Myocyte (in vitro differentiated cells): Measurements from ENCODE around the gene POU3F2. TPM values are rescaled to one million over a fixed set of nuclear protein-coding genes. Genes with fewer than 3 reads are reported as not detected.

ENCODE experiments used
- DNase-seq: peaks from one replicate; pipeline ENCODE4 v3.0.0-alpha.2; 2012; ENCODE audit warnings: low read depth
- total RNA-seq: library from RNA; depleted of rRNA; stranded (reverse); fragments of >200 nt; gene quantifications from 2 replicates; pipeline ENCODE4 v1.2.3, GENCODE V29; 2014

POU3F2 gene
- total RNA-seq, 1 donor from 2014 or later: 0.19 TPM

DNA sequence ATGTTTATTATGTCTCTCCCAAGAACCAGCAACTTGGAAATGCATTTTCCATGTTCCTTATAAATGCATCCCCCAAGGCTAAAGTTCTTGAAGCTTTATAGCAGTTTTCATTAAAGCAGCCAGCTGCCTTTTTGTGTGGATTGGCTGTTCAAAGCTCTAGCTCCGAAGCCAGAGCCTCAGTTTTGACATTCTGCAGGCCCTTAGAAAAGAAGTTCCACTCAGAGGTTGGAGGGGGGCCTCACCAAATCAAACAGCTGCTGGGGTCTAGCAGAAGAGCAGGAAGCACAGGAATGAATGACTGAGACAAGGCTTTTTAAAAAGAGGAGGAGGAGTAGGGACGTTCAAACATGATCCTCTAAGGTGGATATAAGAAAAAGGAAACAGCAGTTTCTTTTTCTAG is 4.2 kb upstream of the POU3F2 start:
- DNase-seq: no peak

DNA sequence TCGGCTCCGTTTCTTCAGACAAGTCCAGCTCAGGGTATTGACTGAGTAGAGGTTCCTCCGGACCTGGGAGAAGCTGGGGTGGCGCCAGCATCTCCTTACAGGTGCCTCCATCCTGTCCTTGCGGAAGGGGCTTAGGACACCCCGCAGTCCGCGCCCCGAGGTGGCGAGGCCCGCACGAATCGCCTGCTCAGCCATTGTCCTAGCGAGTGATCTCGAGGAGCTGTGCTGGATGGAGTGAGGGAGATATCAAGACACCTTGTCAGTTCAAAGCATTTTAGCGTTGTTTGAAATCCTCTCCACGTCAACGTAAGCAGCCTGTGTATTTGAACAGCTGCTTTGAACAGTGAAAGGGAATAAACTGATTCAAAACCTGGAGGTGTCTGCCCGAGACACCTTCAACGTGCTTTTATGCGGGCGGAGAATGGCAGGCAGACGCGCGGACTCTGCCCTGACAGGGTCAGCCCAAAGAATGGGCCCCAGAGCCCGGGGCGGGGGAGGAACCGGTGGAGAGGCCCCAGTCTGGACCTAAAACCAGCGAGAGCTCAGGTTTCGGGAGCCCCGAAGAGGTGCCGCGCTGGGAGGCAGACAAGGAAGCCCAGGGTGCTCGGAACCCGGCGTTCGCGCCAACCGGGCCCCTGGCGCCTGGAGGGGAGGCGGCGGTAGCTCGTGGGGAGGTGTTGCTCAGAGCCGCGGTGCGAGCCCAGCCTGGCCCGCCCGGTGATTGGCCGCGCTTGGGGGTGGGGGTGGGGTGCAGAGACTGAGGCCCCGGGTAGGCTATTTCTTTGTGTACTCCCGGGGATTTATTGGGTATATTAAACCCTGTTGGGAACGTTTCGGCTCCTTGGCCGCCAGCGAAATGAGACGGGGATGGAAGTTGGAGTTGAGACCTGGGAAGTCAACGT is 3.1 kb upstream of the POU3F2 start:
- no peak for DNase-seq

DNA sequence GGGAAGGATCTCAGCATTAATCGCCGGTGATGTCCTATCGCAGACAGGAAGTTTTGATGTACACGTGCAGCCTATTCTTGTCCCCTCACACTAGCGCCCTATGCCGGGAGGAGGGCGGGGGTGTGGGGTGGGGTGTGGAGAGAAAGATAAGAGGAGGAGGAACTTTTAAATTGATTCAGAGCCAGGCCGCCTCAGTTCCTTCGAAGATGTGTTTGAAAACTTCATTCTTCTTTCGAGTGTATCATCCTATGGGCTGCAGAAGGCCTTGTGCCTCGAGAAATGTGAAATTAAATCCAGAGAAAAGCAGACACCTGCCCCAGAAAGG is 2.5 kb upstream of the POU3F2 start:
- DNase-seq: no peak

DNA sequence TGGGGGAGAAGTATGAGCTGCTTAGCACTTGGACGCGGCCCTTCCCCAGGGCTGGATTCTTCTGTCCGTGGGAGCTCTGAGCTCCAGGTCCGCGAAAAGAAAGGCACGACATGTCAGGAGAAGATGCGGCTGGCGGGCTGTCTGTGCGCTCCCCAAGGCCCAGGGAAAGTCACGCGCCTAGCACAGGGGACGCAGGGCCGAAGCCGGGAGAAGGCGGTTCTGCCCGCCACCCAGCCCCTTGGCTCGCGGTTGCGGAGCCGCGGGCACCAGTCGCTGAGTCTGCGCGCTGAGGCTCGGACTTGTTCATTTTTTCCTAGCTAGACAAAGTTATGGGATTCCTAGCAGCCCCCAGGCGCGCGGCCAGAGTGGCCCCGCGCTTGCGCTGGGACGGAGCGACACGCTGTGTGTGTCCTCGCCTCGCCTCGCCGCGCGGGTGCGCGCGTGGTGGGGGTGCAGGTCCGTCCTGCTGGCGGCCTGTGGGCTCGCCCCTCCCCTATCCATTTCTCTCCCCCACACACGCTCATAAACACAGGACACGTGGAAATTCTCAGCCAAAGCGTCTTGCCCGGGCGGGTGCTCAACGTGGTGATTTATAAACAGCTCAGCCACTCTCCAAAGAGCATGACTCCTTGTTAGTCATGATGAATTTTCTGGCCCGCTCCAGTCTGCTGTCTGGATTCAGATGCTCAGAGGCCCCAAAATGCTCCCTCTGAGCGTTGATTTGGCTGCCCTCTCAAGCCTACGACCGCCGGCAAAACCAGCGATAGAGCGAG is 1.9 kb upstream of the POU3F2 start:
- DNase-seq: peak; percentile 50

DNA sequence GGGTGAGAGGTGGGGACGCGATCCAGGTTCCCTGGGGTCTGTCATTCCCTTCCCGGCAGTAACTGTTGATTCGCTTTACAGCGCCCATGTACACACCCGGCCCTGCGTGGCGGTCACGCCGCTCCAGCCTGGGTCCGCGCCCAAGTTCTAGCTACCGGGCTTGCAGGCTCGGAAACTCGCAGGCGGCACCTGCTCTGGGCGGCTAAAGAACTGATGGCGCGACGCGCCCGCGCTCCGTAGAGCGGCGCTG is 1.4 kb upstream of the POU3F2 start:
- DNase-seq: peak; percentile 43

DNA sequence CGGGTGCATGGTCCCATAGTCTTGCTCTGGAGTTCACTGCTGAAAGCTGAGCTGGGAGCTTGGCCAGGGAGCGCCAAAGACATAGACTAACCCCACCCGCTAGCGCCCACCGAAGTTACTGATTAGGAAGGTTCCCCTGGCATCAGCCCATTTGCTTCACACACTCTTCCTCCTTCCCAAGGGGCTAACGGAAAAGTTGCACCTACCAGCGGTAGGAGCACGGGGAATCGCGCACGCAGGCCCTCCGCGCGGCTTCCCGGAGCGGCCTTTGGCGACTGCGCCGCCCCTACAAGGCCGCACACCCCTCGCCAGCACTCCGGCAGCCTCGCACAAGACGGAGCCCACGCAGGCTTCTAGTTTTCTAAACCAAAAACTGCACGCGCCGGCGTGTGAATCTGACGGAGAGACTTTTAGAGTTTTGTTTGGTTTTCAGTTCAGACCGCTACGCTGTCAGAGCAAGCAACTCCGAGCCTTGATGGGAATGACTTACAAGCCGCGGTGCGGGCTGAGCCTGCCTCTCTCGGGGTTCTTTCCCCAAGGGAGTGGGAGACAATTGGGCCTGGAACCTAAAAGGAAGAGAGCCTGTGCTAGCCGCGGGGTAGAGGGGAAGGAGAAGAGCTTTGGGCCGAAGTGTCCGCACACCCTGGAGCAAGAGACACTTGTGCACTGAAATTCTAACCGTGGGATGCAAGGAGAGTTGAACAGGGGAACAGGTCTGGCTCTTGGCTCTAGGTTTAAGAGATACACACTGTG is 891 bp upstream of the POU3F2 start:
- peak; percentile 24 for DNase-seq

DNA sequence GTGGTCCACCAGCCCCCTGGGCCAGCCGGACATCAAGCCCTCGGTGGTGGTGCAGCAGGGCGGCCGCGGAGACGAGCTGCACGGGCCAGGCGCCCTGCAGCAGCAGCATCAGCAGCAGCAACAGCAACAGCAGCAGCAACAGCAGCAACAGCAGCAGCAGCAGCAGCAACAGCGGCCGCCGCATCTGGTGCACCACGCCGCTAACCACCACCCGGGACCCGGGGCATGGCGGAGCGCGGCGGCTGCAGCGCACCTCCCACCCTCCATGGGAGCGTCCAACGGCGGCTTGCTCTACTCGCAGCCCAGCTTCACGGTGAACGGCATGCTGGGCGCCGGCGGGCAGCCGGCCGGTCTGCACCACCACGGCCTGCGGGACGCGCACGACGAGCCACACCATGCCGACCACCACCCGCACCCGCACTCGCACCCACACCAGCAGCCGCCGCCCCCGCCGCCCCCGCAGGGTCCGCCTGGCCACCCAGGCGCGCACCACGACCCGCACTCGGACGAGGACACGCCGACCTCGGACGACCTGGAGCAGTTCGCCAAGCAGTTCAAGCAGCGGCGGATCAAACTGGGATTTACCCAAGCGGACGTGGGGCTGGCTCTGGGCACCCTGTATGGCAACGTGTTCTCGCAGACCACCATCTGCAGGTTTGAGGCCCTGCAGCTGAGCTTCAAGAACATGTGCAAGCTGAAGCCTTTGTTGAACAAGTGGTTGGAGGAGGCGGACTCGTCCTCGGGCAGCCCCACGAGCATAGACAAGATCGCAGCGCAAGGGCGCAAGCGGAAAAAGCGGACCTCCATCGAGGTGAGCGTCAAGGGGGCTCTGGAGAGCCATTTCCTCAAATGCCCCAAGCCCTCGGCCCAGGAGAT is 1.0 kb downstream of the POU3F2 start:
- DNase-seq: no peak

DNA sequence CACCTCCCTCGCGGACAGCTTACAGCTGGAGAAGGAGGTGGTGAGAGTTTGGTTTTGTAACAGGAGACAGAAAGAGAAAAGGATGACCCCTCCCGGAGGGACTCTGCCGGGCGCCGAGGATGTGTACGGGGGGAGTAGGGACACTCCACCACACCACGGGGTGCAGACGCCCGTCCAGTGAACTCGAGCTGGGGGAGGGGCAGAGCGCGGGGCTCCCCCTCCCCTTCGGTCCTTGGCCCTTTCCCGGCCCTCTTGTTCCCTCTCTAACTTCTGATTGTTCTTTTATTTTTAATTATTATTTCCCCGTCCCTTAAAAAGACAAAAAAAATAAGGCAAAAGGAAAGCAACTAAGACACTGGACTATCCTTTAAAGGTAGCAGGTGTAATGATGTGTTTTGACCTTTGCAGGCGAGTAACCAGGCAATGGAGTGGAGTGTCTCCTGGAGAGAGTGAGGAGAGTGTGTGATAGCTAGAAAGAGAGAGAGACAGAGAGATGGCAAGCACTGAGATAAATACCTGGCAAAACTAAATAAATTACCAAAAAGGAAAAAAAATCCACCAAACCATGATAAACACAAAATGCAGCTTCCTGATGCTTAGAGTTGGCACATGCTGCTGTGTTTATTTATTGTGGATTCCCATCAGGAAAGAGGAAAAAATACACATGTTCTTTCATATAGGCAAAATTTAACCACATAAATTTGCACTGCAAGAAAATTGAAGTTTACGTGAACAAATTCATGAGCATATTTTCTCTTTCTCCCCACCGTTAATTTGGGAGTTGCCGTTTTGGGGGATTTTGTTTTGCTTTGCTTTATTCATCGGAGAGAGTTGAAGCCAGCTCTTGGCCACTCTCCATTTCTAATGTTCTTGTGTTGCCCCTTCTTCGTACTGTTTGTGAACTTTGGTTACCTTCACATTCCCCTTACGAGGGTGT is 1.9 kb downstream of the POU3F2 start:
- DNase-seq: no peak

DNA sequence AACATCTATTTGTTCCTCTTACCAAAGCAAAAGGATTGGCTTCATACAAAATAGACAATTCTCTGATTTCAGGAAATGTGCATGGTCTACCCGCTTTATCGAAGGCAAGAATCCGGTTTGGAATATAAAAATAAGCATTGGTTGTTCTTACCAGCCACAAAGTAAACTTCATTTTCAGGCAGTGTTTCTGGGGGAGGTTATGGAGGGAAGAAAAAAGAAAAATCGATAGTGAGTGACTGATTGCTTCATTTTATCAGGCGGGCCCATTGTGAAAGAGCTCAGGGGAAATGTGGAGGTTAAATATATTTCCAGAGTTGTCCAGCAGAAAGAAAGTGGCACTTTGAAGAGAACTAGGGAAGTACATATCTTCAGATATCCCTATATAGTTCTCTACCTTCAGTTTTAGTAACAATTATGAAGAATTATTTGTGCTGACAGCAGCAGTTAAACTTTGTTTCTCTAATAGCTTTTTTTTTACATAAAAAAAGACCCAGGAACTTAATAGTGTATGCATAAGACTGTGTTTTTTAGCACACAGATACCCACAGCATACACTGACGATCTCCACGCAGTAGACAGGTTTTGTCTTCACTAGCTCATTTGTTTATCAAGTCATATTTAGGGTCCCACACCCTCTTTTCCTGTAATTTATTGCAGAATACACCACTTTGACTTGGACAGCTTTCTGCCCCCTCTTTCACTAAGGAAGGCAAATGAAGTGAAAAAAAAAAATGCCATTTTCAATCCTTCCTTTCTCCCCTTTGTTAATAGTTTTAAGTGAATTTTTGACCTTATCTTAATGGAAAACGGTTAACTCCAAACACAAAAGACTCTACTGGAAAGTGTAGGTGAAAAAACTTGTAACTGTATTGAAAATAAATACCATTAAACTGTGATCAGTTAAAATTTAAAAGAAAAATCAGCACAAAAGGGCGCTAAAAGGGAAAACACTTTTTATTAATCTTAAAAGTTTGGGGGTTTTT is 2.9 kb downstream of the POU3F2 start:
- no peak for DNase-seq

DNA sequence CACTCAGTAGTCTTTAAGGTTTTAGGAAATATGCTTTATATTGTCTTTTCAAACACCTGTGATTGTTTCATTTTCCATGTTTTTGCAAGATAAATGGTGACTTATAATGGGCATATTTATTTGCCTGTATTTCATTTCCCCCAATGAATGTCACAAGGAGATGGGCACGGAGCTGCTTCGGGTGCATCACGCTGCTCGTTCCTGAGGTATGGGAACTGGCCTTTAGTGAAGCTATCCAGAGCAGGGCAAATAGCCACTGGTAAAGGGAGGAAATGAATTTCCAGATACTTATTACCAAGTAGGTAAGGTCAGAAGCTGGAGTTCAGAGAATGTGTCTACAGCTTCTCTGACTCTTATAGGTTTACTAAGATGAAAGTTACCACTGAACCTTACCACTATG is 3.7 kb downstream of the POU3F2 start:
- DNase-seq: no peak

DNA sequence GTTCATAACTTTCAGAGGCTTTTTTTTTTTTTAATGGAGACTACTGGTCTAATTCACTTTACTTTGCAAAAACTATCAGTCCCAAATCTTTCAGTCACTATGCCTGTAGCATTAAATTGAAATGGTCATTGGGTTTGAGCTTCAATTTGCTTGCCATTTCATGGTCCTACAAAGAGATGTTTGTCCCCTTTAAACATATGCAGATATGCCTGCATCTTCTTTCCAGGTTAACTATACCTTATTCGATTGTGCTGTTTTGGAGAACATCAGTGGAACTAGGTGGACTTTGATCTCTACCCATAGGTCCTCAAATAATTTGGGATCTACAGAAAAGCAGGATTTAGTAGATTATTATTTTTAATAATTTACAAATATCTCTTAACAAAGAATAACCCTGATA is 4.6 kb downstream of the POU3F2 start:
- no peak for DNase-seq

DNA sequence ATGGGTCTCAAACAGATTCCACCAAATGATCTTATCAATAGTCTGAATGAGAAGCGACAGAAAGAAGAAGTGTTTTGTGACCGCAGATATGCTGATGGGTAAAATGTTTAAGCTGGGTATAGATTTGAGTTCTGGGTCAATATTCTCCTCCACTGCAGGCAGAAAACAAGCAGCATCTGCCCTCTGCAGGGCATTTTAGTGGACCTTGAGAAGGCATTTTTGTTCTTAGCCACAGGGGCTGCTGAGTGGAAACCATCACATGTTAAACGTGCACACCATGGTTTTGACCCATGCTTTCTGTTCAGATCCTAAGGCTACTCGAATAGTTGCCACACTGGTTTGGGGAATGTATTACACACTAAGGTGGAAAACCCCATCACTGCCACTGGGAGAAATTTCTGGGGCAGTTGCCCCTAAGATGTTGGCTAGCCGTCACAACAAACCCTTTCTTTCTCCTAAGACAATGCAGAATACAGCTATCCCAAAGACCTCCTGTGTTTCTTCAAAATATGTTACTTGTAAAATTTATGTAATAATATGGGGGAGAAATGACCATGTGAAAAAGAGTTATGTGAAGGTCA is 5.5 kb downstream of the POU3F2 start:
- no peak for DNase-seq

DNA sequence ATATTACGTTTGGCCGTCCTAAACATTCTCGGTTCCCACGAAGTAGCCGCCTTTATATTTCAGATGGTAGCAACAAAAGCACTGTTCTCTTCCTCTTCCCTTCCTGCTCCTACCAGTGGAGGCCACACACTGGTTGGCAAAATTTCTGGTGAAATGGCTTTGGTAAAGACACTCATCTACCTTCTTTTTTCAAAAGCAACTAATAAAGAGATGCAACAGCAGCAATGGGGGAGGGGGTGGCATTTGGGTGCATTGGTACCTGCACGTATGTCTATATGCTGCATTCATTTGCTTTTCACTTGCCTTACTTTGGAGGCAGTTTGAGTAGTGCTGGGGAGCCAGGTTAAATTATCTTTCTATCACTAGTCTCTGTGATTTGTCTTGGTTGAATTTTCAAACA is 6.0 kb downstream of the POU3F2 start:
- DNase-seq: no peak

DNA sequence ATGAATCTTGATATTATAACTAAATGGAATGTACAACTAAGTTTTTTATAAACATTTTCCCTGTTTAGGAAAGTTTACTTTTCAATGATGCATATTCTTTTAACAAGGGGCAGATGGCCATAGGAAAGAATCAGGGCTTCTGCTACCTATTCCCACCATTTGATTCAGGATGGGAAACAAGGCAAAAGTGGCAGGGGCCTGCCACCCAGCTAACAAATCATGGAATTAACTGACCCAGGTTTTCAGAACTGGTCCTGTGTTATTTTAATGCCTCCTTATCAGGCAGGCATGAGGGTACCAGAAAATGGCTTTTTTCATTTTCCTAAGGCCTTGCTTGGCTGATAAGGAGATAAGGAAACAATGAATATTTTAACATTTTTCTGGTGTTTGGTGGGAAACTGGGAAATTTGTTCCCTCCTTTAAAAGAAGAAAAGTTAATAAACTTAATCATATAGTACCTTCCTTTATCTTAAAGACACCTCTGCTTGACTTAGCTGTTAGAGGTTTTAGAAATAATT is 6.7 kb downstream of the POU3F2 start:
- no peak for DNase-seq

DNA sequence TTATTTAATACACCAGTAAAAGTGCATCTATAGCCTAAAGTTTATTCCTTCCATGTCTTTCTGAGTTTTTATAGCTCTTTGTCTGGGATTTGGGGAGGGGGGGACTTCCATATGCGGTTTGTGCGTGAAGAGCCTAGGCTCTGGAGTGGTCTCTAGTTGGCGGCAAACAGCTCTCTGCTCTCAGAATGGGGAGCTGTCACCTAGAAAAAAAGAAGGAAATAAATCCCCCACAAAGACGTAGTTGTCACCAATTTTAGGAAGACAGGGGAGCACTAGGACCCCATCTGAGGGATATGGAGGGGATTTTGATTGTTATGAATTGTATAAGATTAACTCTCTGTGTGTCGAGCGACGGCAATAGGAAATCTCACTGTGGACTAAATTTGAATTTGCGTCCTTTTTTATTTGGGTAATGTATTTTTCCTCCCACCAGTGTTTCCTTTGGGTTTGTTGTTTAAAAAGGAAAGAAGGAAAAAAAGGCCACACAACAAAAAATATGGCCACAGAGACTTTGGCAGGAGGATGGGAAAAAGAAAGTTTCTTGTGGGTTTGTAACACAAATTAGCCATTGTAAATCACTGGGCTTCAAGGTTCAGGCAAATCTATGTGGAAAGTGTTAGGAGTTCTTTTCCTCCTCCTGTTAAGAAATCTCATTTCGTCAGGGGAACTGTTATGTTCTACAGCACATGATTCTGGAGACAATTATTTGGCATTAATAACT is 7.4 kb downstream of the POU3F2 start:
- no peak for DNase-seq

DNA sequence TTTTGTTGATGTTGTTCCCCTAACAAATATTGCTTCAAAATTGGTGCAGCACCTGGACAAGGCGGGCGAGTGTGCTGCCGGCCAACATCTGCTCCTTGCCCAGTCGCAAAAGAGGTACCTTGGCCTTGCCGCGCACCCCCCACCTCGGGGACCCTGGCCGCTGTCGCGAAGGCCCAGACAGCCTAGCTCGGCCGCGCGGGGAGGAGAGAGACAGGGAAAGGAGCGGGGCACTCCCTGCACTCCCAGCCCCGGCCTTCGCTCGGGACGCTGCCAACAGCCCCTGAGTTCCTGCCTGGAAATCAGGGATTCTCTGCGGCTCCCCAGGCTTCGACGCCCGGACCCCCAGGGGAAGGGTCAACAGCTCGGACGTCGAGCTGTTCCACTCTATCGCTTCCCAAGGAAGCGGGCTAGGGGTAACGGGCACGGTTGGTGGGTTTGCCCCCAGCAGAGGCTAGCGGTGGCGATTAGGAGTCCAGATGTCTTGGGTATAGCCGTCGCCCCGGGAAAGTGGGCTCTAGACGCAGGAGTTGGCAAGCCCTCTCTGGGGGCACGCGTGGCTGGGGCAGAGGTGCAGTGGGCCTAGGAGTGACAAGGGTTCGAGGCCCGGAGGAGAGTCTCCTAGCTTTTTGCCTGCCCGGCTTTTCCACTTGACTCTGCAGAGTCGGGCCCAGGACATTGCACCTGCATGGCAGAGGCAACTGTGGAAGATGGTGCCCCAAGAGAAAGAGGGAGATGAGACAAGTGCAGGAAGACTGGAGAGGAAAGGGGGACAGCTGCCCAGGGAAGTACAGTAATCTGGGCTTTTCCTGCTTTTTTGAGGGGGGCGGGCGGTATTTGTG is 8.2 kb downstream of the POU3F2 start:
- DNase-seq: no peak
